ENCODE measurements around the gene PUM2.

Gene PUM2

GRCh38 chr2:20333738-20334137 lies 16.9 kb downstream of the PUM2 start:
- no peak for DNase-seq

- DNase-seq, result no peak
Measured at GRCh38 chr2:20330192-20330591, 20.5 kb downstream of the PUM2 start.

GRCh38 chr2:20327370-20327769 lies 23.3 kb downstream of the PUM2 start:
- no peak for DNase-seq

- DNase-seq, result peak; percentile 50
Measured at GRCh38 chr2:20326163-20326780, 24.4 kb downstream of the PUM2 start.

GRCh38 chr2:20322527-20323300 lies 27.9 kb downstream of the PUM2 start:
- no peak for DNase-seq

- no peak for DNase-seq
Measured at GRCh38 chr2:20317690-20318089, 33.0 kb downstream of the PUM2 start.

GRCh38 chr2:20317197-20317596 lies 33.4 kb downstream of the PUM2 start:
- DNase-seq, result no peak

GRCh38 chr2:20314562-20315501 lies 35.8 kb downstream of the PUM2 start:
- DNase-seq, result peak; percentile 13

- peak; percentile 22 for DNase-seq
Measured at GRCh38 chr2:20313659-20314058, 37.0 kb downstream of the PUM2 start.

- no peak for DNase-seq
Measured at GRCh38 chr2:20309001-20309400, 41.6 kb downstream of the PUM2 start.

GRCh38 chr2:20307311-20307710 lies 43.3 kb downstream of the PUM2 start:
- no peak for DNase-seq

GRCh38 chr2:20304411-20304810 lies 46.2 kb downstream of the PUM2 start:
- DNase-seq, result peak; percentile 81

GRCh38 chr2:20303966-20304365 lies 46.7 kb downstream of the PUM2 start:
- peak; percentile 17 for DNase-seq

- no peak for DNase-seq
Measured at GRCh38 chr2:20302019-20302418, 48.6 kb downstream of the PUM2 start.

GRCh38 chr2:20300656-20301055 lies 50.0 kb downstream of the PUM2 start:
- no peak for DNase-seq

- no peak for DNase-seq
Measured at GRCh38 chr2:20299113-20299512, 51.5 kb downstream of the PUM2 start.

GRCh38 chr2:20294231-20294630 lies 56.4 kb downstream of the PUM2 start:
- no peak for DNase-seq

- no peak for DNase-seq
Measured at GRCh38 chr2:20292984-20293383, 57.7 kb downstream of the PUM2 start.

GRCh38 chr2:20291846-20292408 lies 58.7 kb downstream of the PUM2 start:
- DNase-seq, result no peak

- DNase-seq, result peak; percentile 81
Measured at GRCh38 chr2:20291106-20291564, 59.5 kb downstream of the PUM2 start.

- no peak for DNase-seq
Measured at GRCh38 chr2:20288642-20289340, 61.9 kb downstream of the PUM2 start.

GRCh38 chr2:20282916-20283592 lies 67.6 kb downstream of the PUM2 start:
- no peak for DNase-seq
